Astrocyte (in vitro differentiated cells and primary cell): ENCODE results near the gene BHLHA9. TPM values are rescaled to one million over a fixed set of nuclear protein-coding genes. Genes with fewer than 3 reads are reported as not detected.

Experiments
- DNase-seq: peaks from one replicate; pipeline ENCODE4 v3.0.0-alpha.2; 2010; ENCODE audit warnings: low read depth
- FAIRE-seq: peaks from 2 replicates; lab custom pipeline; 2011; peaks lifted over from hg19 to GRCh38; lab: Jason Lieb, UNC
- H2AFZ ChIP-seq: 2 replicates; pipeline ENCODE4 v1.6.0; 2012; ENCODE audit warnings: low read depth, low read length, inconsistent platforms
- H3K27ac ChIP-seq: 2 replicates; pipeline ENCODE4 v1.5.1; 2011; ENCODE audit warnings: low read depth, low read length, inconsistent platforms
- H3K27me3 ChIP-seq: 2 replicates; pipeline ENCODE4 v1.6.0; 2011; ENCODE audit warnings: low read length, inconsistent platforms; ENCODE audit not compliant: insufficient read depth
- H3K36me3 ChIP-seq: 2 replicates; pipeline ENCODE4 v1.5.1; 2011; ENCODE audit warnings: low read length, inconsistent platforms; ENCODE audit not compliant: insufficient read depth
- H3K4me1 ChIP-seq: 2 replicates; pipeline ENCODE4 v1.5.1; 2011; ENCODE audit warnings: low read length, inconsistent platforms; ENCODE audit not compliant: insufficient read depth
- H3K4me2 ChIP-seq: 2 replicates; pipeline ENCODE4 v1.6.0; 2012; ENCODE audit warnings: low read length, inconsistent platforms
- H3K4me3 ChIP-seq: 2 replicates; pipeline ENCODE4 v1.5.1; 2011; ENCODE audit warnings: low read depth, mild to moderate bottlenecking, low read length, inconsistent platforms; ENCODE audit not compliant: insufficient read depth
- H3K79me2 ChIP-seq: 2 replicates; pipeline ENCODE4 v1.6.0; 2012; ENCODE audit warnings: mild to moderate bottlenecking, low read length, inconsistent platforms; ENCODE audit not compliant: insufficient read depth
- H3K9ac ChIP-seq: 2 replicates; pipeline ENCODE4 v1.6.0; 2012; ENCODE audit warnings: mild to moderate bottlenecking, low read length, inconsistent platforms
- H3K9me3 ChIP-seq: 2 replicates; pipeline ENCODE4 v1.5.1; 2012; ENCODE audit warnings: low read depth, mild to moderate bottlenecking, low read length, inconsistent platforms; ENCODE audit not compliant: insufficient read depth
- H4K20me1 ChIP-seq: 2 replicates; pipeline ENCODE4 v1.6.0; 2012; ENCODE audit warnings: low read length, inconsistent platforms; ENCODE audit not compliant: insufficient read depth
- H3K27ac Mint-ChIP-seq: one replicate; pipeline ENCODE4 v1.8.0; 2021; ENCODE audit warnings: mild to moderate bottlenecking, mixed read lengths; ENCODE audit not compliant: unreplicated experiment
- H3K27me3 Mint-ChIP-seq: one replicate; pipeline ENCODE4 v1.8.0; 2021; ENCODE audit warnings: low read depth, mixed read lengths; ENCODE audit not compliant: unreplicated experiment
- H3K36me3 Mint-ChIP-seq: one replicate; pipeline ENCODE4 v1.8.0; 2021; ENCODE audit warnings: low read depth, mixed read lengths; ENCODE audit not compliant: unreplicated experiment
- H3K4me1 Mint-ChIP-seq: one replicate; pipeline ENCODE4 v1.8.0; 2021; ENCODE audit warnings: low read depth, mixed read lengths; ENCODE audit not compliant: unreplicated experiment
- H3K4me3 Mint-ChIP-seq: one replicate; pipeline ENCODE4 v1.8.0; 2021; ENCODE audit warnings: mild to moderate bottlenecking, moderate library complexity, mixed read lengths; ENCODE audit not compliant: unreplicated experiment
- H3K9me3 Mint-ChIP-seq: one replicate; pipeline ENCODE4 v1.8.0; 2021; ENCODE audit warnings: mild to moderate bottlenecking, mixed read lengths; ENCODE audit not compliant: unreplicated experiment
- EZH2 ChIP-seq: IDR thresholded peaks from 2 replicates; pipeline ENCODE4 v1.6.1; 2012; ENCODE audit warnings: mild to moderate bottlenecking, low read length, inconsistent platforms; ENCODE audit not compliant: insufficient read depth
- total RNA-seq: library from RNA; stranded (reverse); gene quantifications from 2 replicates; pipeline ENCODE4 v1.2.1, GENCODE V29; 2021
- TF ChIP-seq, protein P1 (sequence below): IDR thresholded peaks from 2 replicates; pipeline ENCODE4 v1.5.1; 2011; ENCODE audit warnings: low read depth, mild to moderate bottlenecking, inconsistent platforms, low read length, moderate library complexity; ENCODE audit not compliant: insufficient read depth

Gene BHLHA9
- total RNA-seq, 1 donor from 2014 or later, result not detected

DNA sequence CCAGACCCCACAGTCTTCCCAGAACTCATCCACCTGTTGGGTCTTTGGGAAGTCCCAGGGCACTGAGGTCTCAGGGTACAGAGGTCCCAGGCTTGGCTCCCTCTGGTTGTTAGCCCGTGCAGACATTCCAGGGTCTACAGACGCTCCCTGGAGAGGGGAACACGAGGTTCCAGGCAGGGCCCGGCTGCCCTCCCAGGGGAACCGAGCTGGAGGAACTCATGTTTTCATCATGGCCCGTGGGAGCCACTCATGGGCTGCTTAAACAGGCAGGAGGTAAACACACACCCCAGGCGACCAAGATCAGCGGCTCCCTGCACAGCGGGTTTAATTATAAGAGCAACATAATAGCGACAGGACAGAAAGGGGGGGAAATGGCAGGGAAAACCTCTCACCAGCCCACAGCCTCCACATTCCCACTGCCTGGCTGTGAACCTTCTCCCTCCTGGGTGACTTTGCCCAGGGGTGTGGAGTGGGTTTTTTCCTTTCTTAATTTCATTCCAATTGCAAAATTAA is 45.7 kb downstream of the BHLHA9 start:
- no peaks in the 10 kb centered on the region for H3K9me3 ChIP-seq
- Mint-ChIP-seq H3K9me3 (peaks cover 2% of the 10 kb centered on the region), H3K4me1 (no peaks in the 10 kb centered on the region), H3K4me3 (no peak overlapping the region), H3K27me3 (peaks cover 31% of the 10 kb centered on the region), H3K27ac (no peak overlapping the region), H3K36me3 (no peaks in the 10 kb centered on the region)
- H3K27ac ChIP-seq, result no peak overlapping the region
- no peak overlapping the region for H2AFZ ChIP-seq
- no peak overlapping the region for H3K9ac ChIP-seq
- DNase-seq (no peak), FAIRE-seq (no peak)
- no peaks in the 10 kb centered on the region for H3K36me3 ChIP-seq
- H3K79me2 ChIP-seq, result no peaks in the 10 kb centered on the region
- no peak overlapping the region for H3K4me2 ChIP-seq
- H3K4me1 ChIP-seq, result no peaks in the 10 kb centered on the region
- peaks cover 19% of the 10 kb centered on the region for H3K27me3 ChIP-seq
- H4K20me1 ChIP-seq, result no peaks in the 10 kb centered on the region
- H3K4me3 ChIP-seq, result no peak overlapping the region
- no peak for TF ChIP-seq EZH2
- TF ChIP-seq, protein P1, sequence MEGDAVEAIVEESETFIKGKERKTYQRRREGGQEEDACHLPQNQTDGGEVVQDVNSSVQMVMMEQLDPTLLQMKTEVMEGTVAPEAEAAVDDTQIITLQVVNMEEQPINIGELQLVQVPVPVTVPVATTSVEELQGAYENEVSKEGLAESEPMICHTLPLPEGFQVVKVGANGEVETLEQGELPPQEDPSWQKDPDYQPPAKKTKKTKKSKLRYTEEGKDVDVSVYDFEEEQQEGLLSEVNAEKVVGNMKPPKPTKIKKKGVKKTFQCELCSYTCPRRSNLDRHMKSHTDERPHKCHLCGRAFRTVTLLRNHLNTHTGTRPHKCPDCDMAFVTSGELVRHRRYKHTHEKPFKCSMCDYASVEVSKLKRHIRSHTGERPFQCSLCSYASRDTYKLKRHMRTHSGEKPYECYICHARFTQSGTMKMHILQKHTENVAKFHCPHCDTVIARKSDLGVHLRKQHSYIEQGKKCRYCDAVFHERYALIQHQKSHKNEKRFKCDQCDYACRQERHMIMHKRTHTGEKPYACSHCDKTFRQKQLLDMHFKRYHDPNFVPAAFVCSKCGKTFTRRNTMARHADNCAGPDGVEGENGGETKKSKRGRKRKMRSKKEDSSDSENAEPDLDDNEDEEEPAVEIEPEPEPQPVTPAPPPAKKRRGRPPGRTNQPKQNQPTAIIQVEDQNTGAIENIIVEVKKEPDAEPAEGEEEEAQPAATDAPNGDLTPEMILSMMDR, result no peak

Other genes starting within 250 kb of the BHLHA9 start
- gene ABR, start 90.5 kb upstream of the BHLHA9 start, total RNA-seq, result 70.9 and 85.0 TPM in 2 replicates
- not detected in 2 replicates for gene TRARG1, start 9.2 kb downstream of the BHLHA9 start, total RNA-seq
- 756 and 771 TPM in 2 replicates for gene YWHAE, start 129.8 kb downstream of the BHLHA9 start, total RNA-seq
- gene CRK, start 185.8 kb downstream of the BHLHA9 start, total RNA-seq, result 81.1 and 83.5 TPM in 2 replicates
- 132 and 134 TPM in 2 replicates for gene MYO1C, start 222.2 kb downstream of the BHLHA9 start, total RNA-seq
- 26.4 and 26.7 TPM in 2 replicates for gene INPP5K, start 246.2 kb downstream of the BHLHA9 start, total RNA-seq